ENCODE results near the gene NOB1. TPM values are rescaled to one million over a fixed set of nuclear protein-coding genes. Genes with fewer than 3 reads are reported as not detected.

NOB1 gene
- total and polyA plus RNA-seq, 2 of the 4 experiments (the other 2 are of a cell fraction): 47.0 to 58.1 TPM

- no peak overlapping the region for H3K4me2 ChIP-seq (ENCODE audit: low read depth, low read length)
- H3K9me1 ChIP-seq (ENCODE audit: insufficient read depth, low read length): peaks cover 12% of the 10 kb centered on the region; the same call in 1 of the 2 replicates
- ChIA-PET POLR2A (ENCODE audit: unreplicated experiment) (no interaction called here), CTCF (interaction anchor here (1.0 to 2.6 kb wide), 4 partner anchors 52 to 145 kb away, joined by 3 to 21 read pairs (median 4); no protein-coding TSS in a partner anchor)
- no peak for TF ChIP-seq MAFK (IDR thresholded peaks at IDR 0.05; ENCODE audit: low read depth, low read length)
- TF ChIP-seq POLR2A (IDR thresholded peaks at IDR 0.05; ENCODE audit: low read depth, low read length): no peak
- TF ChIP-seq MAZ (IDR thresholded peaks at IDR 0.05; ENCODE audit: borderline replicate concordance, low read depth, low read length): no peak
- TF ChIP-seq FOS (IDR thresholded peaks at IDR 0.05; ENCODE audit: low read depth, low read length): no peak
- TF ChIP-seq SMC3 (IDR thresholded peaks at IDR 0.05; ENCODE audit: low read depth, low read length): peak; percentile 96
- no peak for TF ChIP-seq ELK1 (IDR thresholded peaks at IDR 0.05; ENCODE audit: borderline replicate concordance, low read depth, low read length)
- TF ChIP-seq CTCF (conservative IDR thresholded peaks at IDR 0.05; ENCODE audit: low read depth, low read length): peak; percentile 94
- TF ChIP-seq RFX5 (IDR thresholded peaks at IDR 0.05; ENCODE audit: low read depth, low read length): no peak
- peak; percentile 96 for TF ChIP-seq RAD21 (IDR thresholded peaks at IDR 0.05; ENCODE audit: low read length)
- 0 out of 2 replicates have a peak overlapping the region, but pooled peaks have one; percentile 5 for H3K14ac ChIP-seq (replicated peaks; ENCODE audit: low read depth, low read length)
- no peak overlapping the region for H2BK5ac ChIP-seq (ENCODE audit: low read depth, low read length, poor library complexity, severe bottlenecking)
- H3K36me3 ChIP-seq (ENCODE audit: control insufficient read depth, insufficient read depth, low read length): peaks cover 2% of the 10 kb centered on the region
- intact Hi-C loops (cut with micrococcal nuclease): loop anchor here (1.0 kb wide), 1 partner anchor 134 kb away; no protein-coding TSS in a partner anchor
- H3K4me1 ChIP-seq (ENCODE audit: control insufficient read depth, insufficient read depth, low read length): peaks cover 10% of the 10 kb centered on the region
- H4K20me1 ChIP-seq (ENCODE audit: insufficient read depth, low read length): no peaks in the 10 kb centered on the region
- DNase-seq: peak; percentile 77
- no peak overlapping the region for H2AK9ac ChIP-seq (replicated peaks; ENCODE audit: low read depth, low read length, poor library complexity)
- H3K56ac ChIP-seq (ENCODE audit: extremely low read depth, insufficient read depth, low read length): no peak overlapping the region
- dilution Hi-C loops (cut with HindIII; ENCODE audit: low sequenced_read_pairs, unreplicated experiment): no loop called here
- no peak overlapping the region for H3K27ac ChIP-seq (ENCODE audit: insufficient read depth, low read length)
- 37% methylated on average over 12 of the region's 19 CpGs; no CpG with 5 or more reads in 1 of the 2 experiments for WGBS, 2 experiments (ENCODE audit: extremely low coverage in 2 of 2, insufficient read length in 1 of 2)
- no TSS peak for BruUV-seq (replicated peaks)
- no peaks in the 10 kb centered on the region for H3K27me3 ChIP-seq (ENCODE audit: control insufficient read depth, insufficient read depth, low read length)
- H3K9ac ChIP-seq (ENCODE audit: low read depth, low read length): no peak overlapping the region
- peak overlapping the region; percentile 6; the same call in 1 of the 2 replicates for H3K4ac ChIP-seq (ENCODE audit: low read depth, low read length)
- no peak overlapping the region for H2BK120ac ChIP-seq (ENCODE audit: low read depth, low read length)
- H2AFZ ChIP-seq (replicated peaks; ENCODE audit: low read length, poor library complexity): no peak overlapping the region
- no peak overlapping the region for H4K8ac ChIP-seq (ENCODE audit: low read depth in 2 of 2, low read length in 2 of 2)
- peak; percentile 94 for ATAC-seq (ENCODE audit: low read depth)
- H3K4me3 ChIP-seq (ENCODE audit: insufficient read depth, low read depth, low read length): no peak overlapping the region
- 0 out of 2 replicates have a peak overlapping the region, but pooled peaks have one; percentile 3 for H2BK20ac ChIP-seq (ENCODE audit: low read depth, low read length)
- H4K5ac ChIP-seq (ENCODE audit: low read depth, low read length): no peak overlapping the region
- no peak overlapping the region for H4K91ac ChIP-seq (ENCODE audit: insufficient read depth, low read depth, low read length)
- H2BK15ac ChIP-seq (ENCODE audit: low read depth, low read length): no peak overlapping the region
- H3K9me3 ChIP-seq (ENCODE audit: control insufficient read depth, insufficient read depth, low read length): no peaks in the 10 kb centered on the region
- in situ Hi-C loops (cut with MboI; ENCODE audit: low sequenced_read_pairs): loop anchor here (5.0 kb wide), 1 partner anchor 136 kb away; no protein-coding TSS in a partner anchor
- H3K18ac ChIP-seq (ENCODE audit: low read depth, low read length): no peak overlapping the region
- H3K79me1 ChIP-seq (ENCODE audit: low read depth in 1 of 2, low read length in 2 of 2): peaks cover 6 to 11% of the 10 kb centered on the region in 2 experiments; a peak in 2 of 4 replicates
- H3K23ac ChIP-seq (ENCODE audit: low read depth, low read length): no peak overlapping the region
- H2AK5ac ChIP-seq (ENCODE audit: low read depth, low read length): peak overlapping the region; percentile 48; the same call in 1 of the 2 replicates
Measured at GRCh38 chr16:69796285-69797118, 41.8 kb upstream of the NOB1 start.

Data from IMR-90 (cell line).